ENCODE data around the gene COMP. TPM values are rescaled to one million over a fixed set of nuclear protein-coding genes. Genes with fewer than 3 reads are reported as not detected.

The COMP gene
- polyA plus RNA-seq, 2 of the 4 experiments (the other 2 are of a cell fraction) = not detected

- 98% methylated on average over 9 of the region's 11 CpGs for WGBS (ENCODE audit: missing lambda C conversion rate)
- POLR2A ChIA-PET = no interaction called here
- Histone ChIP-seq H3K4me1 (peaks cover 13% of the 10 kb centered on the region), H3K27ac (no peak overlapping the region), H3K9me3 (no peaks in the 10 kb centered on the region), H3K4me2 (no peak overlapping the region), H3K4me3 (no peak overlapping the region)
- DNase-seq (ENCODE audit: low read depth in 1 of 2, low spot score in 1 of 2) = no peak
- TF ChIP-seq NFE2L2 (conservative IDR thresholded peaks at IDR 0.05; ENCODE audit: low read length) (no peak), POLR2A (IDR thresholded peaks at IDR 0.05; ENCODE audit: low read length) (no peak), CBX8 (IDR thresholded peaks at IDR 0.05) (no peak), TP53 (CRISPR knock-in tag; IDR thresholded peaks at IDR 0.05) (no peak), ZFP36 (IDR thresholded peaks at IDR 0.05; ENCODE audit: borderline replicate concordance, partially characterized antibody) (no peak), BCL3 (IDR thresholded peaks at IDR 0.05) (no peak)
- ATAC-seq = no peak
- CTCF ChIA-PET = no interaction called here
- no peak for FAIRE-seq
These were observed 13.1 kb downstream of the COMP start for GRCh38 chr19:18778076-18778389.

- Histone ChIP-seq H3K4me3 (no peak overlapping the region), H3K4me2 (no peak overlapping the region), H3K4me1 (peaks cover 13% of the 10 kb centered on the region), H3K27ac (no peak overlapping the region), H3K9me3 (no peaks in the 10 kb centered on the region)
- WGBS (ENCODE audit: missing lambda C conversion rate) = 92% methylated on average over 19 of the region's 71 CpGs
- ATAC-seq = no peak
- FAIRE-seq = no peak
- POLR2A ChIA-PET = no interaction called here
- DNase-seq (ENCODE audit: low read depth in 1 of 2, low spot score in 1 of 2) = no peak
- TF ChIP-seq ESRRA (IDR thresholded peaks at IDR 0.05; ENCODE audit: borderline replicate concordance, low read length) = no peak
- TF ChIP-seq FOSB (CRISPR knock-in tag; IDR thresholded peaks at IDR 0.05) = no peak
- TF ChIP-seq CHD4 (IDR thresholded peaks at IDR 0.05; ENCODE audit: borderline replicate concordance) = no peak
- no peak for TF ChIP-seq TP53 (CRISPR knock-in tag; IDR thresholded peaks at IDR 0.05)
- TF ChIP-seq POLR2A (IDR thresholded peaks at IDR 0.05; ENCODE audit: low read length) = no peak
- TF ChIP-seq MYC (IDR thresholded peaks at IDR 0.05; ENCODE audit: borderline replicate concordance, low read length) = no peak
- no peak for TF ChIP-seq RFX5 (IDR thresholded peaks at IDR 0.05)
- no peak for TF ChIP-seq USF2 (IDR thresholded peaks at IDR 0.05)
- no peak for TF ChIP-seq ZC3H11A (IDR thresholded peaks at IDR 0.05)
- CTCF ChIA-PET = interaction anchor here (0.6 to 0.9 kb wide), 2 partner anchors 52 to 181 kb away, joined by 3 read pairs; no protein-coding TSS in a partner anchor
These were observed 13.6 kb downstream of the COMP start for GRCh38 chr19:18777301-18778075.

GRCh38 chr19:18776736-18777135 is 14.4 kb downstream of the COMP start:
- Histone ChIP-seq H3K9me3 (no peaks in the 10 kb centered on the region), H3K27ac (peak overlapping the region; percentile 54 to 78; a peak in 3 of 6 replicates), H3K4me2 (peak overlapping the region; percentile 26), H3K4me1 (peaks cover 13% of the 10 kb centered on the region), H3K4me3 (no peak overlapping the region)
- CTCF ChIA-PET = interaction anchor here (0.6 to 1.8 kb wide), 4 partner anchors 17 to 184 kb away, joined by 3 to 6 read pairs (median 3); no protein-coding TSS in a partner anchor
- POLR2A ChIA-PET = no interaction called here
- no peak for DNase-seq (ENCODE audit: low read depth in 1 of 2, low spot score in 1 of 2)
- ATAC-seq = peak in 1 of 2 experiments; percentile 13; a peak in 2 of 6 replicates
- no CpG with 5 or more reads among the region's 12 CpGs for WGBS (ENCODE audit: missing lambda C conversion rate)
- FAIRE-seq = no peak
- TF ChIP-seq HEYL (CRISPR knock-in tag; IDR thresholded peaks at IDR 0.05) (no peak), ZSCAN20 (CRISPR knock-in tag; IDR thresholded peaks at IDR 0.05) (no peak), EHMT2 (IDR thresholded peaks at IDR 0.05; ENCODE audit: low read depth) (no peak), EP300 (IDR thresholded peaks at IDR 0.05) (no peak), HDAC2 (IDR thresholded peaks at IDR 0.05) (no peak), BCL3 (IDR thresholded peaks at IDR 0.05) (no peak), HES2 (IDR thresholded peaks at IDR 0.05) (no peak), MAFK (IDR thresholded peaks at IDR 0.05; ENCODE audit: partially characterized antibody) (no peak), JUN (IDR thresholded peaks at IDR 0.05) (no peak), ZC3H11A (IDR thresholded peaks at IDR 0.05) (no peak), ELK1 (IDR thresholded peaks at IDR 0.05; ENCODE audit: low read depth, low read length) (no peak), ZFP36 (IDR thresholded peaks at IDR 0.05; ENCODE audit: borderline replicate concordance, partially characterized antibody) (no peak), TFCP2L1 (CRISPR knock-in tag; IDR thresholded peaks at IDR 0.05) (no peak), CBX2 (IDR thresholded peaks at IDR 0.05; ENCODE audit: borderline replicate concordance, low read depth) (no peak), RARB (CRISPR knock-in tag; IDR thresholded peaks at IDR 0.05) (no peak), EHF (CRISPR knock-in tag; IDR thresholded peaks at IDR 0.05) (no peak)
